Prostate gland (tissue), 2 donors: ENCODE measurements around the gene AP3M1. TPM values are rescaled to one million over a fixed set of nuclear protein-coding genes. Genes with fewer than 3 reads are reported as not detected.

Experiments used
- DNase-seq: peaks from one replicate; pipeline ENCODE4 v3.0.0-alpha.2; 2019; ENCODE audit warnings: low spot score
- H3K27ac ChIP-seq, 2 donors: fragments of 200-600 bp; sonication (generic); 2 replicates each; pipeline ENCODE4 v1.5.1; 2017 to 2019
- H3K27me3 ChIP-seq: fragments of 200-600 bp; sonication (generic); replicated peaks from 2 replicates; pipeline ENCODE4 v1.5.1; 2019; ENCODE audit not compliant: insufficient read depth
- H3K36me3 ChIP-seq, 2 donors: fragments of 200-600 bp; sonication (generic); 1 replicate in 1 of 2; 2 replicates in 1 of 2; pipeline versions ENCODE4 v1.5.1 to v1.8.1; 2017 to 2019
- H3K4me1 ChIP-seq: fragments of 200-600 bp; sonication (generic); replicated peaks from 2 replicates; pipeline ENCODE4 v1.5.1; 2019
- H3K4me3 ChIP-seq, 2 donors: fragments of 200-600 bp; sonication (generic); 2 replicates each; pipeline ENCODE4 v1.5.1; 2017 to 2019
- H3K9me3 ChIP-seq: fragments of 200-600 bp; sonication (generic); 2 replicates; pipeline ENCODE4 v1.5.1; 2017
- CTCF ChIP-seq, 4 experiments: fragments of 200-600 bp in 2 of 4; fragments of 450-650 bp in 2 of 4; sonication (generic) in 2 of 4; IDR thresholded peaks; 1 replicate in 3 of 4; 2 replicates in 1 of 4; pipeline ENCODE4 v1.5.1; 2016 to 2019; ENCODE audit warnings: antibody characterized with exemption in 4 of 4, mild to moderate bottlenecking in 2 of 4, moderate library complexity in 2 of 4
- POLR2A ChIP-seq: fragments of 450-650 bp; IDR thresholded peaks from one replicate; pipeline ENCODE4 v1.6.1; 2016; ENCODE audit warnings: antibody characterized with exemption, mild to moderate bottlenecking
- POLR2AphosphoS5 ChIP-seq: sonication (generic); formaldehyde crosslinking; IDR thresholded peaks from one replicate; pipeline ENCODE4 v1.6.1; 2017; ENCODE audit warnings: antibody characterized with exemption
- WGBS: methylation state at CpG from one replicate; pipeline ENCODE4 v1.1.5; 2018; 5-methylcytosine and 5-hydroxymethylcytosine counted together
- intact Hi-C: fragments of 100-400 bp; cut with DNase I; formaldehyde crosslinking; loops from one replicate; pipeline ENCODE4 v1.14.2; 2022
- total RNA-seq, 2 donors: library from RNA; depleted of rRNA; stranded (reverse); fragments of >200 nt; gene quantifications; one replicate each; pipeline ENCODE4 v1.1.0, GENCODE V29; 2016

The AP3M1 gene
- total RNA-seq, 2 donors from 2014 or later, result 29.6 to 34.9 TPM

- peaks cover 0 to 4% of the 10 kb centered on the region in 2 donors for H3K36me3 ChIP-seq
- H3K9me3 ChIP-seq, result no peaks in the 10 kb centered on the region
- TF ChIP-seq POLR2A (no peak), CTCF (IDR thresholded peaks at IDR 0.05) (no peak), POLR2AphosphoS5 (no peak)
- intact Hi-C loops, result no loop called here
- H3K27me3 ChIP-seq, result no peaks in the 10 kb centered on the region
- DNase-seq, result no peak
- no peaks in the 10 kb centered on the region for H3K4me1 ChIP-seq
- no peak overlapping the region for H3K4me3 ChIP-seq
- H3K27ac ChIP-seq, result no peak overlapping the region
- 95% methylated on average over 4 of the region's 4 CpGs for WGBS
Measured at GRCh38 chr10:74093530-74094164, 57.0 kb downstream of the AP3M1 start.

- Histone ChIP-seq H3K9me3 (no peaks in the 10 kb centered on the region), H3K27me3 (no peaks in the 10 kb centered on the region), H3K4me1 (no peaks in the 10 kb centered on the region), H3K36me3 (peaks cover 0 to 4% of the 10 kb centered on the region in 2 donors), H3K27ac (no peak overlapping the region), H3K4me3 (no peak overlapping the region)
- 82% methylated on average over 3 of the region's 3 CpGs for WGBS
- no peak for TF ChIP-seq POLR2AphosphoS5
- TF ChIP-seq POLR2A, result no peak
- TF ChIP-seq CTCF (IDR thresholded peaks at IDR 0.05), result no peak
- DNase-seq, result no peak
- intact Hi-C loops, result no loop called here
Measured at GRCh38 chr10:74092372-74092771, 58.3 kb downstream of the AP3M1 start.

- H3K9me3 ChIP-seq, result no peaks in the 10 kb centered on the region
- DNase-seq, result no peak
- H3K4me3 ChIP-seq, result no peak overlapping the region
- no peak overlapping the region for H3K27ac ChIP-seq
- no peaks in the 10 kb centered on the region for H3K27me3 ChIP-seq
- H3K4me1 ChIP-seq, result no peaks in the 10 kb centered on the region
- TF ChIP-seq CTCF (IDR thresholded peaks at IDR 0.05), result no peak
- no peak for TF ChIP-seq POLR2A
- no peak for TF ChIP-seq POLR2AphosphoS5
- WGBS, result 58% methylated on average over 3 of the region's 3 CpGs
- intact Hi-C loops, result no loop called here
- no peaks in the 10 kb centered on the region for H3K36me3 ChIP-seq
Measured at GRCh38 chr10:74088722-74089121, 61.9 kb downstream of the AP3M1 start.

- H3K36me3 ChIP-seq, result no peaks in the 10 kb centered on the region
- WGBS, result 89% methylated on average over 2 of the region's 2 CpGs
Measured at GRCh38 chr10:74086317-74086716, 64.3 kb downstream of the AP3M1 start.

More at GRCh38 chr10:74086317-74086716, 64.3 kb downstream of the AP3M1 start:
- Histone ChIP-seq H3K4me3 (no peak overlapping the region), H3K27me3 (no peaks in the 10 kb centered on the region), H3K27ac (no peak overlapping the region), H3K4me1 (no peaks in the 10 kb centered on the region), H3K9me3 (no peaks in the 10 kb centered on the region)
- DNase-seq, result no peak
- intact Hi-C loops, result no loop called here
- TF ChIP-seq POLR2AphosphoS5 (no peak), CTCF (IDR thresholded peaks at IDR 0.05) (no peak), POLR2A (no peak)
